Adrenal gland (tissue), 5 donors: ENCODE results near the gene MCHR1.

Source experiments
- CTCF ChIP-seq, 6 experiments: fragments of 450-650 bp in 4 of 6; fragments of 200-600 bp in 2 of 6; sonication (generic) in 1 of 6; IDR thresholded peaks; 1 replicate in 5 of 6; 2 replicates in 1 of 6; pipeline versions ENCODE4 v1.5.1 to v1.8.0; 2016 to 2021; ENCODE audit warnings: antibody characterized with exemption in 6 of 6, mild to moderate bottlenecking in 2 of 6, moderate library complexity in 1 of 6
- POLR2A ChIP-seq, 2 donors: fragments of 450-650 bp; IDR thresholded peaks; one replicate each; pipeline ENCODE4 v1.6.1; 2017; ENCODE audit warnings: antibody characterized with exemption in 2 of 2, mild to moderate bottlenecking in 2 of 2, moderate library complexity in 1 of 2
- donor health status: DM: no; HTN: no; CAD: no.

DNA sequence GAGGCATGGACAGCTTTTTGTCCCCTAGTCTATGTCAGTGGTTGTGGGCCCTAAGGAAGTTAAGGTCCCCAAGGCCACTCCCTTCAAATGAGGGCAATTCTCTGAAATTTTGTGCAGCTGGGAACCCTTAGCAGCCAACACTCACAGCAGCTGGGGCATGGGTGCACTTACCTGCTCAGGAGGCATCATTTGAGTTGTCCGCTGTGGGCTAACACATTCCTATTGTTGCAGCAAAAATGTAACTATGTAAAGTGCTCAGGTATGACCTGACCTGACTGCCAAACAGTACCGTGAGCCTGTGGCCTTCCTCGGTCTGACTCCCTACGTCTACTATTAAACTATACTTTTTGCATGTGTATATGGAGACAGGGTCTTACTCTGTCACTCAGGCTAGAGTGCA is 37.0 kb upstream of the MCHR1 start:
- TF ChIP-seq CTCF (IDR thresholded peaks at IDR 0.05) (no peak), POLR2A (IDR thresholded peaks at IDR 0.05) (no peak)
